Astrocyte of the cerebellum (primary cell): ENCODE measurements around the gene TAF1D.

Source experiments
- DNase-seq: peaks from one replicate; pipeline ENCODE4 v3.0.0-alpha.2; 2011; ENCODE audit warnings: low read depth
- H3K4me3 ChIP-seq: 2 replicates; pipeline ENCODE4 v1.5.1; 2011; ENCODE audit warnings: mild to moderate bottlenecking, low read depth, low read length, moderate library complexity
- in situ Hi-C: cut with HindIII; loops from 2 replicates; pipeline ENCODE4 v1.10.0; 2017; ENCODE audit warnings: low sequenced_read_pairs
- TF ChIP-seq, protein P1 (sequence below): IDR thresholded peaks from 2 replicates; pipeline ENCODE4 v1.5.1; 2012; ENCODE audit warnings: low read length, low read depth, moderate library complexity, mild to moderate bottlenecking; ENCODE audit errors: missing control alignments

Gene TAF1D

DNA sequence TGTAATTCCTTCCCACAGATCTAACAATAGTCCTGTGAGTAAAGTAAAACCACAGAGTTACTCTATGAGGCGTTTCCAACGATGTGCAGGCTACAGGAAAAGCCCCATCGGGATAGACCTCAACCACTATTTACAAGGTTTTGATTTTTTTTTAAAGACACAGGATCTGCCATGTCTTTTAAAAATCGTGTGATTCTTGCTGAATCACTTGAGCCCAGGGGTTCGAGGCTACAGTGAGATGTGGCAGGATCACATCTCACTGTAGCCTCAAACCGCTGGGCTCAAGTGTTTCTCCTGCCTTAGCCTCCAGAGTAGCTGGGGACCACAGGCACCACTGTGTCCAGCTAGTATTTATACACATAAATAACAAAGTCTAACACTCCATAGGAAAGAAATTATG is 7.8 kb downstream of the TAF1D start:
- no peak overlapping the region for H3K4me3 ChIP-seq
- TF ChIP-seq, protein P1, sequence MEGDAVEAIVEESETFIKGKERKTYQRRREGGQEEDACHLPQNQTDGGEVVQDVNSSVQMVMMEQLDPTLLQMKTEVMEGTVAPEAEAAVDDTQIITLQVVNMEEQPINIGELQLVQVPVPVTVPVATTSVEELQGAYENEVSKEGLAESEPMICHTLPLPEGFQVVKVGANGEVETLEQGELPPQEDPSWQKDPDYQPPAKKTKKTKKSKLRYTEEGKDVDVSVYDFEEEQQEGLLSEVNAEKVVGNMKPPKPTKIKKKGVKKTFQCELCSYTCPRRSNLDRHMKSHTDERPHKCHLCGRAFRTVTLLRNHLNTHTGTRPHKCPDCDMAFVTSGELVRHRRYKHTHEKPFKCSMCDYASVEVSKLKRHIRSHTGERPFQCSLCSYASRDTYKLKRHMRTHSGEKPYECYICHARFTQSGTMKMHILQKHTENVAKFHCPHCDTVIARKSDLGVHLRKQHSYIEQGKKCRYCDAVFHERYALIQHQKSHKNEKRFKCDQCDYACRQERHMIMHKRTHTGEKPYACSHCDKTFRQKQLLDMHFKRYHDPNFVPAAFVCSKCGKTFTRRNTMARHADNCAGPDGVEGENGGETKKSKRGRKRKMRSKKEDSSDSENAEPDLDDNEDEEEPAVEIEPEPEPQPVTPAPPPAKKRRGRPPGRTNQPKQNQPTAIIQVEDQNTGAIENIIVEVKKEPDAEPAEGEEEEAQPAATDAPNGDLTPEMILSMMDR: no peak
- in situ Hi-C loops: no loop called here
- DNase-seq: no peak

DNA sequence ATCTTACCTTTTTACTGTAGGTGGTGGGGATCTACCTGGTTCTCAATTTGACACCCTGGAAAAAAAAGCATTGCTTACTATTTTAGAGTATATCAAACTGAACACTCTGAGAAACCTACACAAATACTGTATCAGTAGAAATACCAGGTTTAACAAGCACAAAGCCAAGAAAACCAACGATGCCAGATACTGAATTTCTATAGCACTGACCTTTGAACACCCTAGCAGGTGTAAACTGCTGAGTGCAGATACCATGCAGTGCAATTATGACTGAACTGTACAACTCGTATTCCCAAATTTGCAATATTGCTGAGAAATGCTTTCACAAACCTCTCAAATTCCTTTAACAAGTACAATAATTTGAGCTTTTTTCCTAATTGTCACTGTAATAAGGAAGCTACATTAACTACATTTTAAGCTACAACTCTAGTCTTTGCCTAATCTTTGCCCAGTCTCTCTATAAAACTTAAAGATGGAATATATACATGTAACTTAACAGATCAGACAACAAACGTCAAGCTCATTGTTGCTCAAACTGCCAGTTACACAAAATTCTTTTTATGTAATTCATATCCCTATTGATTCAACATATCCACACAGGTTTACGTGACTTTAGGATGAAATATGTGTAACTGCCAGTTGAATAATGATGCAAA is 8.9 kb downstream of the TAF1D start:
- H3K4me3 ChIP-seq: no peak overlapping the region
- DNase-seq: no peak
- in situ Hi-C loops: no loop called here
- TF ChIP-seq, protein P1: no peak

DNA sequence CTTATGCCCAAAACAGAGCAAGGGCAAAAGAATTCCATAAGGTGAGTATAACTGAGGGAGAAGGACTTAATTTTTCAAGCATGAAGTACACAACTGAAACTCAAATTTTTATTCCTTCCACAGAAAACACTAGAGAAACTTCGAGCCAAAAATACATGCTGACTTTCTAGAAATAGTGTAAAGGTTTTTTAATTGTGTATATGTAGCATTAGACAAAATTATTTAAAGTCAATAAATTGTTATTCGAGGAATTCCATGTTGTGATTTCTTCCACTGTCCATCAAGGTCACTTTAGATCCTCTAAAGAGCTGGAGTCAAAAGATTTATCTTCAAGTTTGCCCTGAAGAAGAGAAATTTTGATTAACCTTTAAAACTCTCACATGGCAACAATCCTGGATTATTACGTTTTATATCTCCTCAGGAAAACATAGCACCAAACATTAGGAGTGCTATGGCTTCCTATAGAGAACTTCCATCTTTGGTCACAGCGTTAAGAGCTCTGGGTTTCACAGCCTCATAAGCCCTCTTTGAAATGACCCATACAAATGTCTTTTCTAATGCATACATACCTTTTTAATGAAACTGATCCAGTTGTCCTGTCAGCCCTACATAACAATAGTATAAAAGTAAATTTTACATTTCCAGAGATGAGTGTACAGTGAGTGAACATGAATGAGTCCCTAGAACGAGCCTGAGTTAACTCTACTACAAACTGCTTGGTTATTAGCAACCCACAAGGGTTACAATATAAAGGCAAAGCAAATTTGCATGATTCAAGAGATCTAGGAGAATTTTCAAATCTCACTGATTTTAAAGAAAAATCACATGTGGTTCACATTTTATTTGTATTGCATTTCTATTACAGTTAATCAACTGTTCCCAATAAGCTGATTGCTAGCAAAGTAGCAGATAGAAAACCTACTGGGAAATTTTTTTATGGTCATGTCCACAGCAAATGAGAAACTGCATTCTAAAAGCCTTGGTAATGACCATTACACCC is 10.9 kb downstream of the TAF1D start:
- TF ChIP-seq, protein P1: no peak
- H3K4me3 ChIP-seq: no peak overlapping the region
- in situ Hi-C loops: no loop called here
- DNase-seq: no peak

DNA sequence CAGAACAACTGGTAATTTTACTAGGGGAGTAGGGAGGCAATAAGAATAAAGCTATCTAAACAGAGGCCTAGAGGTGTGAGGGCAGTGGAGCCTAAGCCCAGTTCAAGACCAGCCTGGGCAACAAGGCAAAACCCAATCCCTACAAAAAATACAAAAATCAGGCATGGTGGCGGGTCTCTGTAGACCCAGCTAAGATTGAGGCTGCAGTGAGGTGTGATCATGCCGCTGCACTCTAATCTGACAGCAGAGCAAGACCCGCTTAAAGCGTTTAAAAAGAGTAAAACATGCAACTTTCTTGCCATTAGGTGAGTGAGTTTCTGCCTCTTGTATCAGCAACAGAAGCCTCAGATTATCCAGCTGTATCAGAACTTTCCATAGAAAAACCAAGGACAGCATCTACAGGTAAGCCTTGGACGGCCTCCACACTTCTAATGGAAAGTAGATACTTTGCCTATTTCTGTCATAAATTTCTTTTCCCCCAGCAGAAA is 12.1 kb downstream of the TAF1D start:
- no peak for DNase-seq
- in situ Hi-C loops: no loop called here
- TF ChIP-seq, protein P1: no peak
- no peak overlapping the region for H3K4me3 ChIP-seq

DNA sequence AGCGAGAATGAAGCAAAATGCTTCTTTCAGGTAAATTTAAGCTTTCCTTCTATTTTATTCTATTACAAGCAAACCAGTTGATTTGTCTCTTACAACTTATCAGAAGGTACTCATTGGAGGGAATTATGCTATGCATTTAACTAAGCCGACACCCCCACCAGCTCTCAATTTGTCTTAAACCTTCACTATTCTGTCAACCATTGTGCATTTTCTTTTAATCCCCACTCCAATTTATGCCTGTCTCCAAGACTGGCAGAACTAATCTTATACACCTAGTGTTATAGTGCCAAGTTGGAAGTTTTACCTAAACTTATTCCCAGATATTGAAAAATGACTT is 12.5 kb downstream of the TAF1D start:
- no peak overlapping the region for H3K4me3 ChIP-seq
- no peak for DNase-seq
- TF ChIP-seq, protein P1: no peak
- in situ Hi-C loops: no loop called here

DNA sequence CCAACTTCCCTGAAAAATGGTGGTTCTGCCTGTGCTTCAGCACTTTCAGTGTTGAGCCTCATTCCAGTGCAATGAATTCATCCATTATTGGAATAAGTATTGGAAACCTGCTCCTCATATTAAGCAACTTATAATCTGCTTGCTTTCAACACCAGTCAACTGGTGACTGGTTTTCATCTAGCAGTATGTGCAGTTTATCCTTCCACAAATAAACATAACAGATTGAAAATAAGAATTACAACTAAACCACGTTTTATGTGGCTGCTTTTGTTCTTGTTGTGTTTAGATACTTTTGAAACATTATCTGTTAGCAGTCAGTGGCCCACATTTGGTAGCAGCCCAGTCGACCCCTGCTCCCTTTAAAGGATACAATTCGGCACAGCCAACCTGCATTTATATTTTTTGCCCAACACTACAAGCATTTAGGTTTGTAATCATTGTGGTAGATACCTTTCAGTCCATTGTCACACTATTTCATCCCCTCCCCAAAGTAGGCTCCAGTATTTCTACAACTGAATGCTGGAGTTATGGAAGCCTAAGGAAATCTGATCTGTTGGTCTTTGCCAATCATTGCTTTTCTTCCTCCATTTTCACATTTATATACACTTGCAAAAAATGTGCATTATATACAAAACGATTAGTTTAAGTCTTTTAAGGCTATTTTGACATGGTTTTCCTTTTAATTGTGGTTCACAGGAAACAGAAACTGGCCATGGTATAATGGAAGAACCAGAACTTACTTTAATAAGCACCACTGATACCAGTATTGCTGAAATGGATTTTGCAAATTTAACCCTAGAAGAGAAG is 13.1 kb downstream of the TAF1D start:
- DNase-seq: no peak
- TF ChIP-seq, protein P1: no peak
- H3K4me3 ChIP-seq: no peak overlapping the region
- in situ Hi-C loops: no loop called here
